Upper lobe of left lung (tissue), 6 donors: ENCODE data around the gene IFTAP. TPM values are rescaled to one million over a fixed set of nuclear protein-coding genes. Genes with fewer than 3 reads are reported as not detected.

ENCODE experiments used
- ATAC-seq, 2 donors: fragments of 200-7000 bp; cut with Tn5 transposase; one replicate each; pipeline ENCODE4 v1.9.1; 2022; ENCODE audit warnings: mild to moderate bottlenecking in 2 of 2, moderate library complexity in 2 of 2; ENCODE audit not compliant: low FRiP score in 2 of 2
- DNase-seq, 2 donors: peaks; one replicate each; pipeline ENCODE4 v3.0.0-alpha.2; 2019 to 2020
- H3K27ac ChIP-seq, 4 donors: fragments of 200-600 bp; sonication (generic); one replicate each; pipeline ENCODE4 v1.5.1; 2016 to 2019
- H3K27me3 ChIP-seq, 4 donors: fragments of 200-600 bp; sonication (generic); one replicate each; pipeline ENCODE4 v1.5.1; 2017 to 2019
- H3K36me3 ChIP-seq, 4 donors: fragments of 200-600 bp; sonication (generic); one replicate each; pipeline ENCODE4 v1.5.1; 2016 to 2019
- H3K4me1 ChIP-seq, 4 donors: fragments of 200-600 bp; sonication (generic); one replicate each; pipeline ENCODE4 v1.5.1; 2018 to 2019
- H3K4me3 ChIP-seq, 4 donors: fragments of 200-600 bp; sonication (generic); one replicate each; pipeline ENCODE4 v1.5.1; 2017 to 2019; ENCODE audit warnings: mild to moderate bottlenecking in 2 of 4, moderate library complexity in 1 of 4
- H3K9me3 ChIP-seq, 4 donors: fragments of 200-600 bp; sonication (generic); one replicate each; pipeline ENCODE4 v1.5.1; 2018 to 2019
- EP300 ChIP-seq, 4 donors: sonication (generic); formaldehyde crosslinking; IDR thresholded peaks; one replicate each; pipeline ENCODE4 v1.5.1; 2017; ENCODE audit warnings: antibody characterized with exemption in 4 of 4, control low read depth in 2 of 4
- POLR2A ChIP-seq, 4 donors: fragments of 450-650 bp; IDR thresholded peaks; one replicate each; pipeline ENCODE4 v1.5.1; 2016 to 2017; ENCODE audit warnings: antibody characterized with exemption in 4 of 4, mild to moderate bottlenecking in 2 of 4
- POLR2AphosphoS5 ChIP-seq, 2 donors: sonication (generic); formaldehyde crosslinking; IDR thresholded peaks; one replicate each; pipeline ENCODE4 v1.5.1; 2017; ENCODE audit warnings: antibody characterized with exemption in 2 of 2
- WGBS, 2 donors: methylation state at CpG; one replicate each; pipeline ENCODE4 v1.1.5; 2017 to 2018; 5-methylcytosine and 5-hydroxymethylcytosine counted together
- total RNA-seq, 6 donors: library from RNA; depleted of rRNA in 4 of 6; stranded (reverse); fragments of >200 nt in 4 of 6; gene quantifications; one replicate each; pipeline versions ENCODE4 v1.1.0 to v1.2.1, GENCODE V29; 2016 to 2021
- TF ChIP-seq, protein P1 (sequence below), 6 experiments: fragments of 450-650 bp in 4 of 6; fragments of 200-600 bp in 2 of 6; sonication (generic) in 2 of 6; IDR thresholded peaks; one replicate each; pipeline ENCODE4 v1.5.1; 2016 to 2019; ENCODE audit warnings: antibody characterized with exemption in 6 of 6
- donor health status: DM: no; HTN: no; CAD: no; lungs with moderate emphysema.
- donor health status: DM: no; HTN: yes; CAD: no; lungs with severe emphysema.

Gene IFTAP
- total RNA-seq, 6 donors from 2014 or later = 8.7 to 38.5 (median 20.0) TPM

DNA sequence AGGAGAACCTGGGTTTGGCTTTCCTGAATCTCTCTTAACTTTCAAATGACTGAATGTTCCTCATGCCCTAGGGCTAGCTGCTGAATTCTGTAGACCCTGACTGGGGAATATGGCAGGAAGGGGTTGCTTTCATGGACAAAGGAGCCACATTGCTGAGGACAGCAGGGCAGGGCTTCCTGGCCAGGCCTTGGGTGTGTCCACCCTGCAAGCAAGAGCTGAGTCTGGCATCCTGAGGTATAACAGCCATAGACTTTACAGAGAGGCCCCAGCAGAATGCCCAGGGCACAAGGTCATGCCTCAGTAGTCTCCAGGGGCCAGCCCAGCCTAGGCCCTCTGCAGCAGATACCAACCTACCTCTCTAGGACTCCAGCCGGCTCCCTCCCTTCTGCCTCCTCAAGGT is 105.9 kb downstream of the IFTAP start:
- no peak for TF ChIP-seq POLR2AphosphoS5 (IDR thresholded peaks at IDR 0.05)
- TF ChIP-seq, protein P1, sequence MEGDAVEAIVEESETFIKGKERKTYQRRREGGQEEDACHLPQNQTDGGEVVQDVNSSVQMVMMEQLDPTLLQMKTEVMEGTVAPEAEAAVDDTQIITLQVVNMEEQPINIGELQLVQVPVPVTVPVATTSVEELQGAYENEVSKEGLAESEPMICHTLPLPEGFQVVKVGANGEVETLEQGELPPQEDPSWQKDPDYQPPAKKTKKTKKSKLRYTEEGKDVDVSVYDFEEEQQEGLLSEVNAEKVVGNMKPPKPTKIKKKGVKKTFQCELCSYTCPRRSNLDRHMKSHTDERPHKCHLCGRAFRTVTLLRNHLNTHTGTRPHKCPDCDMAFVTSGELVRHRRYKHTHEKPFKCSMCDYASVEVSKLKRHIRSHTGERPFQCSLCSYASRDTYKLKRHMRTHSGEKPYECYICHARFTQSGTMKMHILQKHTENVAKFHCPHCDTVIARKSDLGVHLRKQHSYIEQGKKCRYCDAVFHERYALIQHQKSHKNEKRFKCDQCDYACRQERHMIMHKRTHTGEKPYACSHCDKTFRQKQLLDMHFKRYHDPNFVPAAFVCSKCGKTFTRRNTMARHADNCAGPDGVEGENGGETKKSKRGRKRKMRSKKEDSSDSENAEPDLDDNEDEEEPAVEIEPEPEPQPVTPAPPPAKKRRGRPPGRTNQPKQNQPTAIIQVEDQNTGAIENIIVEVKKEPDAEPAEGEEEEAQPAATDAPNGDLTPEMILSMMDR (IDR thresholded peaks at IDR 0.05) = no peak
- no peak for TF ChIP-seq POLR2A (IDR thresholded peaks at IDR 0.05)
- no peak for TF ChIP-seq EP300 (IDR thresholded peaks at IDR 0.05)
- Histone ChIP-seq H3K36me3 (no peaks in the 10 kb centered on the region), H3K27ac (no peak overlapping the region), H3K27me3 (no peaks in the 10 kb centered on the region), H3K9me3 (no peaks in the 10 kb centered on the region), H3K4me3 (no peak overlapping the region), H3K4me1 (no peaks in the 10 kb centered on the region)
- 75 to 100% methylated on average over 1 of the region's 1 CpG for WGBS, 2 donors
- peak in 1 of 2 donors; percentile 47 for ATAC-seq
- no peak for DNase-seq

DNA sequence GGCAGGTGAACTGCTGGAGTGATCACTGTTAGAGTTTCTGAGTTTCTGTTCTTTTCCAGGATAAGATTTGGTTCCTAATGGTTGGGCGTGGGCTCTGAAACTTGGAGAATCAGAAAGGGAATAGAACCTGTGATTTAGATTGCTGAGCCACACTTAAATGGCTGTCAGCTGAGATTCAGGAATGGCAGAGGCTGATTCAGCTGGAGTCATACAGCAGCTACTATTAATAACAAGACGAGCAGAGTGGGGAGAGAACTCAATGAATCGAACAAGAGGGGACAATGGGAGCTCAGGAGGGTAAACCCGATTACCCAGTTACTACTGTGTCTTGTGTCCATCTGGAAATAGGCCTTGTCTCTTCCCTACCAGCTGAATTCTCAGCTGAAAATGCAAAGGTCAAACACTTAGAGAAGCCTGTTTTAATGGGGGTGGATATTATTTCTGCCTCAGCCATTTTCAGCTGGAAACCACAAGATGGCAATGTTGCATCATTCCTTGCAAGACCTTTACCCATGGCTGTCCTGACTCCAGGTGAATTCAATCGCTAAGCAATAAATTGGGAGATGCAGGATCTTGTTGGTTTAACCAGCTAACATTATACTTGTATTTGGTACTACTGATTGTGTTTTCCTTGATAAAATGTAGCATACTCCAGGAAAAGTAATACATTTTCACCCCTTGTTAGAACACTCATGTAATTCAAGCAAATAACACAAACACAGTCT is 108.2 kb downstream of the IFTAP start:
- DNase-seq (no peak), ATAC-seq (peak in 1 of 2 donors; percentile 86)
- TF ChIP-seq, protein P1 (IDR thresholded peaks at IDR 0.05) = peak in 5 of 6 experiments; percentile 41 to 78 (median 62)
- no peak for TF ChIP-seq POLR2A (IDR thresholded peaks at IDR 0.05)
- no peaks in the 10 kb centered on the region for H3K4me1 ChIP-seq
- no peaks in the 10 kb centered on the region for H3K36me3 ChIP-seq
- 52 to 53% methylated on average over 5 of the region's 5 CpGs for WGBS, 2 donors
- H3K9me3 ChIP-seq = no peaks in the 10 kb centered on the region
- no peaks in the 10 kb centered on the region for H3K27me3 ChIP-seq
- no peak overlapping the region for H3K4me3 ChIP-seq
- H3K27ac ChIP-seq = no peak overlapping the region

DNA sequence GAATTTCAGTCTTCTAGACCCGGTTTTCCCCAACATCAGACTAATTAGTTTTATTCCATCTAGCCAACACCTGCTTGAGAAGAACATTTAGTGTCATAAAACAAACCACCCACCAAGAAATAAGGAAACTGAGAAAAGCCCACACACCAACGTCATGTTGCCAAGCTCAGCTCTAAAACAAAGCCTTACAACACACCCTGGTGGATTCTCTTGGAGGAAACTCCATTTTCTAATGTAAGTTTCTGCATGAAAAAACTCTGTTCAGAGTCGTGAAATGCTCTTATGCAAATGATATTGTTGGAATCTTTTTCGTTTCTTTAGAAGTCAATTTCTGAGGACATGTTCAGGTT is 108.7 kb downstream of the IFTAP start:
- Histone ChIP-seq H3K4me3 (no peak overlapping the region), H3K27ac (no peak overlapping the region), H3K4me1 (no peaks in the 10 kb centered on the region), H3K27me3 (no peaks in the 10 kb centered on the region), H3K36me3 (no peaks in the 10 kb centered on the region), H3K9me3 (no peaks in the 10 kb centered on the region)
- DNase-seq = no peak
- WGBS, 2 donors = 58 to 60% methylated on average over 4 of the region's 4 CpGs
- no peak for ATAC-seq
- TF ChIP-seq POLR2A (IDR thresholded peaks at IDR 0.05) (no peak), EP300 (IDR thresholded peaks at IDR 0.05) (no peak), POLR2AphosphoS5 (IDR thresholded peaks at IDR 0.05) (no peak)
- TF ChIP-seq, protein P1 (IDR thresholded peaks at IDR 0.05) = no peak

Other genes with a start within 250 kb of the IFTAP start
- 10 to 100 TPM in 5 of 6 donors, 1 to 10 TPM in 1; 7.4 to 17.5 (median 13.7) TPM for gene TRAF6, start 84.2 kb upstream of the IFTAP start, total RNA-seq
- gene RAG1, start 26.5 kb upstream of the IFTAP start, total RNA-seq = 1 to 10 TPM in 3 of 6 donors, under 1 TPM in 3; 0.44 to 2.1 (median 1.1) TPM
- gene RAG2, start 3.7 kb downstream of the IFTAP start, total RNA-seq = not detected